HG02763 (cell line): ENCODE measurements around the gene MAEA.
"Not testable (repeated sequence)": the region's sequence is repeated elsewhere in the genome, so short reads cannot be mapped to it uniquely, and the experiment has no call there.

Experiments
- ATAC-seq: cut with Tn5 transposase; IDR thresholded peaks from one replicate; pipeline ENCODE4 v1.9.1; 2021; ENCODE audit warnings: mild to moderate bottlenecking, moderate library complexity; ENCODE audit not compliant: unreplicated experiment

MAEA gene

GRCh38 chr4:1277667-1278665 is 11.7 kb upstream of the MAEA start:
- no peak for ATAC-seq

GRCh38 chr4:1279253-1279652 is 10.4 kb upstream of the MAEA start:
- no peak for ATAC-seq

- ATAC-seq, result no peak
Measured at GRCh38 chr4:1283711-1284110, 6.0 kb upstream of the MAEA start.

DNA sequence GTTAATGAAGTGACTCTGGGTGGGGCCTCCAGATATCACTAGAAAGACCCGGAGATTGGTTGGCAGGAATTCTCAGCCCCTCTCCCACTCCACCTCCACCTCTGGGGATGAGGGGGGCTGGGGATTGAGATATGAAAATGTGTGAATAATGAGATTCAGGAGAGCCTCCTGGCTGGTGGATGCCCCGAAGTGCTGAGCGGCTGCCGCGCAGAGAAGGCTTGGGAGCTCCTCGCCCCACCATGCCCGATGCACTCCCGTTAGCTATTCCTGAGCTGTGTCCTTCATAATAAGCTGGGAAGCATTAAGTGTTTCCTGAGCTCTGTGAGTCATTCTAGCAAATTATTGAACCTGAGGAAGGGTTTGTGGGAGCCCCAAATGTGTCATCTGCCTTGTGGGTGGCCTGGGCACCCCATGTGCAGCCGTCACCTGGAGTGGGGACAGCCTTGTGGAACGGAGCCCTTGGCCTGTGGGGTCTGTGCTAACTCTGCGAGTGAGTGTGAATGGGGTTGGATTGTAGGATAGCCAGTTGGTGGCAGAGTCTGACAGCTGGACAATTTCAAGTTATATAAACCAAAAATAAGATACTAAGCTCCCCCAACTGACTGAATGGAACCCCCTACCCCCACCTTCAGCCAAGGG is 4.4 kb upstream of the MAEA start:
- ATAC-seq, result no peak

DNA sequence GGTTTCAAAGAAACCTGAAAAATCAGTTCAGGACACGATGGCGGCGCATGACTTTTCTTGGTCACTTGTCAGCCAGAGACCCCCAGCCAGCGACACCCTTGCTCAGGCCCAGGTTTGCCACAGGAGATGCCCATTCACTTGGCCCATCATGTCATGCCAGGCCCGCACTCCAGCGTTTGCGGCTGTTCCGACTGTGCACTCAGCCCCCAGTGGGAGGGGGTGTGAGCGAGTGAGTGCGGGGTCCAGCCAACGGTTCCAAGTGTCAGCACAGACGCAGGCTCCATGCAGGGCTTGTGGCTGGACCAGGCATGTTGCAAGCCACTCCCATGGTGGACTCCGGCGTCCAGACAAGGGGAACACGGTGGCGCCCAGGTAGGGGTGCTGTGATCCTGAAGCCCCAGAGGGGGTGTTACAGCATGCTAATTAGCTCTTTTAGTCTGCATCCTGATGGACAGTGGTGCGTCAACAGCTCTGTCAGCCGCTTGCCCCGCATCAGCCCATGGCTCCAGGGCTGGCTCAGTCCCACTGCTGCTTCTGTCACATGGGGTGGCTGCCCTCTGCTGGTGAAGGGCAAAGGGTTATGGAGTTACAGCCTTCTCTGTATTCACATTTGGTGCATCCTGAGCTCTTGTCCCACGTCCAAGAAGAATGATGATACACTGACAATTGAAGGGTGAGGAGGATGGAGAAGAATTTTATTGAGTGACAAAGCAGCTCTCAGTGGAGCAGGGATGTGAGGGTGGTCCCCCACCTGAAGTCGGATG is 3.7 kb upstream of the MAEA start:
- no peak for ATAC-seq

GRCh38 chr4:1288786-1289185 is 905 bp upstream of the MAEA start:
- no peak for ATAC-seq

DNA sequence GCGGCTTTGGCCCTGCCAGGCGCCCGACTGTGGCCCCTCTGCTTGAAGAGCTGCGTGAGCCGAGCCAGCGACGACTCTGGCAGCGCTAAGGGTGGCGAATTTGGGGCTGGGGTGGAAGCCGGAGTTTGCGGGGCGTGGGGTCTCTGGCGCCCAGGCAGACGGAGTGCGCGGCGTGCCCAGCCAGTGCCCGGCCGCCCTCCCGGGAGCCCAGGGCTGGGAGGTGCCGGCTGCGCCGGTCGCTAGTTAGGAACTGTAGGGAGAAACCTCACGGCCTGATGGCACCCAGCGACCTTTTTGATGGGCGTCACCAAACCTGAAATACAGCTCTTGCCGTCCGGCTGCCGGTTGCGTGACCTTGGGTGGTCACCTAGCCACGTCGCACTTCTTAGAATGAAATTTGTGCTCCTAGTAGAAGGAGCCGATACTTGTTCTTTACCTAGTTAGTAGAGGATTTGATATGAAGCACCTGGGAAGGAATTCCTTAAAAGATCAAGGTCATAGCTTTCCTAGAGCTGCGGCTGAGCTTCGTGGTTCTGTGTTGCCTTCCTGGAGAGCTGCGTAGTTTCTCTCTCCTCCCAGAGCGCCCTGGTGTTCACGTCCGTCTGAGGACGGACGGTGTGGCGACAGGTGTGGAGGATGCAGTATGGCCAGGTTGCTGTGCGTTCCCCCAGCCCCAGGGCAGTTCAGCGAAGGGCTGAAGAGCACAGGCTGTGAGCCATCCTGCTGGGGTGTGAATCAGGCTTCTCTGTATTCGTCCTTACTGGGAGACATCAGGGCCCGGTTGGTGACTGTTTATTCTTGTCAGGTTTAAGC is 680 bp downstream of the MAEA start:
- ATAC-seq, result no peak

GRCh38 chr4:1291091-1291490 is 1.4 kb downstream of the MAEA start:
- no peak for ATAC-seq

- ATAC-seq, result no peak
Measured at GRCh38 chr4:1291996-1292702, 2.5 kb downstream of the MAEA start.

- not testable (repeated sequence) for ATAC-seq
Measured at GRCh38 chr4:1292703-1293011, 3.0 kb downstream of the MAEA start.

DNA sequence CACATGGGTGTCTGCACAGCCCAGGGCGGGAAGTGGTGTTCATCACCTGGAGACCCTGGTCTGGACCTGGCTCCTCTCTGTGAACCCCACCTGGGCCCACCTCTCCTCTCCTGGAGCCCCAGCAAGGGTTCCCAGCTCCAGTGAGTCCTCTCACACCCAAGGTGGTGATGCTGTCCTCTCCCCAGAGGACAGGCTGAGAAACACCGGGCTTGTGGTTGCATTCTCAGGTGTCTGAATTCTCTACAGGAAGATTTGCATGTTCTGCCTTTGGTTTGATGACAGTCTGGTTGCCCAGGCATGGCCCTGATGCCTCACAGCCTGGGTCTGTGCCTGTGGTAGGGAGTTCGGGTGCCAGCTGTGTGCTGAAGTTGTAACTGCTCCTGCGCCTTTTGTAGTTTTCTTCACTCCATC is 3.8 kb downstream of the MAEA start:
- no peak for ATAC-seq

DNA sequence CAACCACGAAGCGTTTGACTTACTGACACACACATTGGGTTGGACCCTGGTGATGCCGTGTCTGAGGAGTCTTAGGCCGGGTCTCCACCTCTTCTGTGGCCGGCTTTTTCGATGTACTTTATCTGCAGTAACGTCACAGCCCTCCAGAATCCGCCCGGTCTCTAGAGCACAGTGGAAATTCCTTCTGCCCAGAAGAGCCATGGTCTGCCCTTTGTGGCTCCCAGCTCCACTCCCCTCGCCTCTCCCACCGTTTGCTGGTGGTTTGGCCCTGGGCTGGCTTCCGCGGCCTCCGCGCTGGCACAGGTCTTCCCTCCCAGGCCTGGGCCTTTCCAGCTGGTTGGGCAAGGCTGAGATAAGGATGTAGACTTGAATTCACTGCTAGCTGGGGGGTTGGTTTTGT is 4.3 kb downstream of the MAEA start:
- ATAC-seq, result no peak

DNA sequence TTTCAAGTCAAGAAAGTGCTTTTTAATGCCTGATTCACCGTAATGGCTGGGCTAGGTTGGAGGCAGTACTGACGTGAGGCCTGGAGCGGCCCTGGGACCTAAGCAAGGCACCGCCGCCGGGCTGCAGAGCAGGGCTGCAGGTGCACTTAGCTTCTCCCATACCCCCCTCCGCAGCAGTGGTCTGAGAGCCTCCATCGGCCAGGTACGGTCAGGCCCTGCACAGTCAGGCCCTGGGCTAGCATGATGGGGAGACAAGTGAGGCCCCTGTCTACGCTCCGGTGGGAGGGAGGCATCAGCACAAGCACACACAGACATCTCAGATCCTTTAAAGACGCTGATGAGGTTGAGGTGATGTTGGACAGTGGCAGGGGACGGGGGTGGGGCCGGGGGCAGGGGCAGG is 4.7 kb downstream of the MAEA start:
- ATAC-seq, result no peak

DNA sequence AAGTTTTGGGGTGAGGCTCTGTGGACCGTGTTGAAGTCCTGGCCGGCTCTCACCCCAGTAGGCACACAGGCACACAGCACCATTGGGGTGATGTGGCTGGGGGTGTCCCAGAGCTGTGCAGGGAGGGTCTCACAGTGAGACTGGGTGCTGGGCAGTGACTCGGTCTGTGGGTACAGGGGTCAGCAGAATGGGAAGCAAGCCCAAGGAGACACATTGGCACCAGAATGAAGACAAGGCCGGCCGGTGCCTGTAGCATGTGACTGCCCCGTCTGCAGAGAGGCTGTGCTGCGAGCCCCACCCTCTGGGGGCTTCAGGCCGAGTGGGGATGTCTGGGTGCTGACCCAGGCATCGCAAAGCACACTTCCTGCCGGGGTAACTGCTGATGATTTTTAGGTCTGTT is 5.2 kb downstream of the MAEA start:
- no peak for ATAC-seq

DNA sequence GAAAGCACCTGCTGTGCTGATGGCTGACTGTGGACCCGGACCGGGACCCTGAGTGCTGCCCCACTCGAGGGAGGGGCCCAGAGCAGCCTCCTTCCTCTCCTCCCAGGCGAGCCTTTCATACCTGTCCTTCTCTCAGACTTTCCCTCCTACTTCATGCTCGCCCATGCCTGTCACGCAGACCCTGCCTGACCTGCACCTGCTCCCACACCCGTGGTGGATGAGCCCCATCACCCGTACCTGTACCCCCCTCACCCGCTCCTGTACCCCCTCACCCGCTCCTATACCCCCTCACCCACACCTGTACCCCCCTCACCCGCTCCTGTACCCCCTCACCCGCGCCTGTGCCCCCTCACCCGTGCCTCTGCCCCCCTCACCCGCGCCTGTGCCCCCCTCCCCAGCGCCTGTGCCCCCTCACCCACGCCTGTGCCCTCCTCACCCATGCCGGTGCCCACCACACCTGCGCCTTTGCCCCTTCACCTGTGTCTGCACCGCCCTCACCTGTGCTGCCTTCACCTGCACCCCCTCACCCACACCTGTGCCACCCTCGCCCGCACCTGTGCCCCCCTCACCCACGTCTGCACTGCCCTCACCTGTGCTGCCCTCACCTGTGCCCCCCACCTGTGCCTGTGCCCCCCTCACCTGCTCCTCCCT is 5.8 kb downstream of the MAEA start:
- ATAC-seq, result no peak

GRCh38 chr4:1296324-1297022 is 6.8 kb downstream of the MAEA start:
- ATAC-seq, result no peak

DNA sequence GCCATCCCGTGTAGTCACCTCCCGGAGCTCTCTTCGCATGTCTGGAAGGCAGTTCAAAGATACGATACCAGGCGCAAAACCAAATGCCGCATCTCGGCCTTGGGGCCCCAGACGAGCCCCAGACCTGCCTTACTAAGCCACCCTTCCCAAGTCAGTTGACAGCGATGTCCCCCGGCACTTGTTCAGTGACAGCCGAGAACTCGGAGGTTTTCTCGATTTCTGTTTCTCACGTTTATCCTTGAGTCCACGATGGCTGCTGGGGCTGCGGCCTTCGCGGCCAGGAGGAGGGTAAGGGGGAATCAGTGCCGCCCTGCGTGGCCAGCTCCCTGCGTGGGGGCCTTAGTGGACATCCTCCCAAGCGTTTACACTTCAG is 7.3 kb downstream of the MAEA start:
- ATAC-seq, result no peak

DNA sequence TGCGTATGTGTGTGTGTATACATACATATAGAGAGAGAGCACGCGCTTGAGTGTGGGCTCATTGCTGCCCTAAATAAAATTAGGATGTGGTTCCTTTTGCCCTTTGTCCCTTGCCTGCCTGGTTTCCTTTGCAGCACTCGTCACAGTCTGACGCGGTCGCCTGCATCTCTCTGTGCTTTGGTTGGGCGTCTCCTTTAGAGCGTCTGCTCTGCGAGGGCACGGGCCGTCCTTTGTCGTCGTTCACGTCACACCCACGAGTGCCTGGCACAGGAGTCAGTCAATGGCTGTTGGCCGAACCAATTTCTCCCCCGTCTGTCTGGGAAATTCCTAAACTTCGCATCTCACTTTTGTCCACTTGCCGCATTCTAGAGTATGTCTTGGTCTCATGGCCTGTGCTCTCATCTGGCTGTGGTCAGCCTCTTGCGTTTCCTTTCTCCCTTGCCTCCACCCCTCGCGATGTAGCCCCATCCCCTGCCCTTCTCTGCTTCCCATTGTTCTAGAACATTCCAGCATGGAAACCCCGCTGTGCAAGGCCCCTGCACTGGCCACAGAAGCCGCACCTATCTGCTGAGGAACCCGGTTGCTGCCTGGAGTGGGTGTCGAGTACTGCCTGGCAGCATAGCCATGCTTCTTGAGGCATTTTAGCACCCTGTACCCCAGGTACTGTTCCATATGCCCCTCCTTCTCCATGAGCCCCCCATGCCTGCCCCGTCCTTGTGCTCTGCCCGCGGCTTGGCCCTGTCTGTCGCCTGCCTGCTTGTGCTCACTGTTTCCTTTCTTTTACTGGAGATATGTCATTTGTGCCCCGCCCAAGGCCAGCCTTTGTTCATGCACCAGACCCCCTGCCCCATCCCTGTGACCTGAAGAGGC is 8.0 kb downstream of the MAEA start:
- no peak for ATAC-seq
